GM21367 (cell line): ENCODE measurements around the gene RUSC2.
"Not testable (repeated sequence)": the region's sequence is repeated elsewhere in the genome, so short reads cannot be mapped to it uniquely, and the experiment has no call there.

Experiments used
- ATAC-seq: cut with Tn5 transposase; IDR thresholded peaks from one replicate; pipeline ENCODE4 v1.9.1; 2021; ENCODE audit not compliant: unreplicated experiment

The RUSC2 gene

DNA sequence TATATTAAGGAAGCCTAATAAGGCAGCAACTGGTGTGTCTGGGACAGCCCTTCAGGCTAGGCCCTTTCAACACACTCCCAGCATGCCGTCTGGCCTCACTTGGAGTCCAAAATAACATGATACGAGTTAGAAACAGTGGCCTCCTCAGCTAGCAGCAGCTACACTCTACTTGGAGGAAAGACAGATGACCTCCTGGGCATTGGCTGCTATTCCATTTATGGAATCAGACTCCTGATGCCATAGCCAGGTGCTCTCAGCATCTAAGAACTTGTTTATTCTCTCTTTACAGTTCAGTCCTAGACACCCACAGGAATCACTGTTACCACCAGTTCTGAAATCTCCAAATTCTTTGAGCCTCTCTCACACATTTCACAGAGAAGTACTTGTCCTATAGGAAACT, 31.8 kb downstream of the RUSC2 start:
- no peak for ATAC-seq

DNA sequence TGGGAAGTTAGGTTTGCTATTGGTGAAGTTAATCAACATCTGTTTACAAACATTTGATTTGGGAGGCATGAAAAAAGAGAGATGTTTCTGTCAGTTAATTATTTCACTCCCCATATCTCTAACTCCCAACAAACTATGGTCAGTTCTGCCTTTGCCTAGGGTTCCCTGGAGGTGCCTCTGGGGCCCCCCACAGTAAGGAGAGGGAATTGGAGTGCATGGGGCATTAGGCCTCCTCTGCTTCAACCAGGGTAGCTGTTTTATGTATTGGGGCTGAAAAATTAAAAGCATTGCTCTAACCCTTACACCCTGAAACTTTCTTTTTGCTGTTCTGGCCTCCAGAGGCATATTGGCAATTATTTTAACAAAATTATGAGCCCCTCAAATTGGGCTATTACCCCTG, 32.3 kb downstream of the RUSC2 start:
- ATAC-seq, result no peak

DNA sequence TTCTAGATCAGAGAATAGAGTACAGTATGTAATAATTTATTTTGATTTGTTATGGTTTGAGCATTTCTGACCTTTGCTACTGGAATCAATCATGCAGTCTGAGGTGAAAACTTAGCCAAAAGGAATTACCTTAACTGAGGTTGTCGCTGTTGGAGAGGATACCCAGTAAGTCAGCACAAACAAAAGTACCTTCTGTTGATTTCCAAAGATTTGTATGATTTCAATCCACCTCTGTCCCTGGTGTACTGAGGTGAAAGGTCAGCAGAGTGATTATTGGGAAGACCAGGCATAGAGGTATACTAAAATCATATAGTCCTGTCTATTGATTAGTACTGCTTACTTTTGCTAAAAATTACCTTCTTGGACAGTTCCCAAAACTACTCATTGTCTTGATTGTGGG, 32.8 kb downstream of the RUSC2 start:
- ATAC-seq, result no peak

DNA sequence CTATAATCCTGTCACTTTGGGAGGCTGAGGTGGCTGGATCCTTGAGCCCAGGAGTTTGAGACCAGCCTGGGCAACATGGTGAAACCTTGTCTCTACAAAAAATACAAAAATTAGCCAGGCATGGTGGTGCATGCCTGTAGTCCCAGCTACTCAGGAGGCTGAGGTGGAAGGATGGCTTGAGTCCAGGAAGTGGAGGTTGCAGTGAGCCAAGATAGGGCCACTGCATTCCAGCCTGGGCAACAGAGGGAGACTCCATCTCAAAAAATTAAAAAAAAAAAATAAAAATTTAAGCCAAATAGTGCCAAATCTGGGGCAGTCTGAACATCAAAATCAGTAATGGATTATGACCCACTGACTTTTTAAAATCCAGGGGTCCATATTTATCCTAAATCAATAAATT, 33.6 kb downstream of the RUSC2 start:
- ATAC-seq, result not testable (repeated sequence)

DNA sequence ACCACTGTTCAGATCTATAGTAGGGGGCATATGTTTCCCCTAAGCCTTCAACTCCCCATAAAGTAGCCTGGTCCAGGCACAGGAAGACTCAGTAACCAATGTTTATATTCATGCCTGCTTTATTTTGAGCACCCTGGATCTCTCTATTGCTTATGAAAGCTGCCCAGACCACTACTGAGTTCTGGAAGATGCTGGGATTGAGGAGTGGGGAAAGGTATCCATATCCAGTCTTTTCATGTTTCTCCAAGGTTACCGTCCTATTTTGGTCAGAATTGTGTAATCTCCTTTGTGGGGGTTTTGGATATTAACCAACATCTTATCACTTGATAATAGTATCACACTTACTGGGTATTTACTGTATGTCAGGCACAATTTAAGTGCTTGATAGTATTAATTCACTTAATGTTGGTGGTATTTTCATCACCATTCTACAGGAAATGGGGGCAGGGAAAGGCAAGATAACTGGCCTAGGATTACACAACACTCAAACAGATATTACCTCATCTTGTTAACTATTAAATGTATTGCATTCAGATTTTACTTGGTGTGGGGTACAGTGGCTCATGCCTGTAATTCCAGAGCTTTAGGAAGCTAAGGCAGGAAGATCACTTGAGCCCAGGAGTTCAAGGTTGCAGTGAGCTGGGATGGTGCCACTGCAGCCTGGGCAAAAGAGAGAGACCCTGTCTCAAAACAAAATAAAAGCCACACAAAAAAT, 36.3 kb downstream of the RUSC2 start:
- ATAC-seq, result no peak

DNA sequence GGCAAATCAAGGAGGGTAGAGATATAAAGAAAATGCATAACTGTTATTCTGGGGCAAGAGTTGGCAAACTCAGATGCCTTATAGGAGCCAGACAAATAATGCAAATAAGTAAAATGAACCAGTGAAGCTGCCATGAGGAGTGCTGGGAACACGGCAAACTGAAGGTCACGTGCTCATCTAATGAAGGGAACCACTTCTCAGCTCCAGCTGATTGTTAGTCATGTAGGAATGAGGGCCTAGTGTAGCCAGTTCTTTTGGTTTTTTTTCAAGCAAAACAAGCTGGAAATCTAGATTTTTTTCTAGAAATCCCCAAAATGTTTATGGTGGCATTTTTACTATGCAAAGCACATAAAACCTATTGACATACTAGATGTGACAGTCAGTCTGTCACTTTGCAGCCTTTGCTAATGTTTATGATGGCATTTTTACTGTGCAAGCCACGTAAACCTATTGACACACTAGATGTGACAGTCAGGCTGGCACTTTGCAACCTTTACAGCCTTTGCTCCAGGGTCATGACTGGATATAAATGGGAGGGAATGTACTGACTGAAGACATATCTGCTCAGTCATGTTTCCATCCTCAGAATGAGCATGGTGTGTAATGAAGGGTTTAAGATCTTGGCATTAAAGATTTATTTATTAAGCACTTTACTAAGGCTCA, 39.4 kb downstream of the RUSC2 start:
- no peak for ATAC-seq

DNA sequence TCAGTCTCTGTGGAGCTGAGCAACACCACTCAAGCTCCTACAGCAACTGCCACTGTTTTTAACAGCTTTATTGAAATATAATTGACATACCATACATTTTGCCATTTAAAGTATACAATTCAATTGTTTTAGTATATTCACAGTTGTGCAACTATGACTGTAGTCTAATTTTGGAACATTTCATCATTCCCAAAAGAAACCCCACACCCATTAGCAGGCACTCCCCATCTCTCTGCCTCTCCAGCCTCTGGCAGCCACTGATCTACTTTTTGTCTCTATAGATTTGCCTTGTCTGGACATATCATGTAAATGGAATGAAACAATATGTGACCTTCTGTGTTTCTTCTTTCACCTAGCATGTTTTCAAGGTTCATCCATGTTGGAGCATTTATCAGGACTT, 43.5 kb downstream of the RUSC2 start:
- no peak for ATAC-seq

DNA sequence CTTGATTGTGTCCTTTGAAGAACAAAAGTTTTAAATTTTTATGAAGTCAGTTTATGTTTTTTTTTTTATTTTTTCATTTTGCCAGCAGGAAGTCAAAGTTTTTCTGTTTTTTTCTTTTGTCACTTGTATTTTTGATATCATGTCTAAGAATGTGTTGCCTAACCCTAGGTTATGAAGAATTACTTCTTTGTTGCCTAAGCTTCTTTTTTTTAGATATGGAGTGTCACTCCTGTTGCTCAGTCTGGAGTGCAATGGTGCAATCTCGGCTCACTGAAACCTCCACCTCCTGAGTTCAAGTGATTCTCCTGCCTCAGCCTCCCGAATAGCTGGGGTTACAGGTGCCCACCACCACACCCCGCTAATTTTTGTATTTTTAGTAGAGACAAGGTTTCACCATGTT, 45.0 kb downstream of the RUSC2 start:
- ATAC-seq, result not testable (repeated sequence)

DNA sequence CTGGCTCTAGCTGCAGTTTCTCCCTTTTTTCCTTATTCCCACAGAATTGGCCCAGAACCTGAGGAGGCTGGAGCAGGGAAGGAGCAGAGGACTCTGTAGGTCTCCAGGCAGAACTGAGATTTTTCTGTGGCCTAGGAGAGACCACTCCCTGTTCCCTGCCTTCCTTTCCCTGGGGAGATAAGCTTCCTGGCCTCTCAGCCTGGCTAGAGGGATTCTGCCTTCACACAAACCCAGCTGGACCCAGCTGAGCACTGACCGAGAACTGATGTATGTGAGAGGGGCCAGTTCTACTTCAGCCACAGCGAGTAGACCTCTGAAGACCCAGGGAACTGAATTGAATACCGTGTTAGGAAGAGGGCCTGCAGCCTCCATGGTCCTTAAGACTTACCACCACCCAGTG, 48.0 kb downstream of the RUSC2 start:
- no peak for ATAC-seq

DNA sequence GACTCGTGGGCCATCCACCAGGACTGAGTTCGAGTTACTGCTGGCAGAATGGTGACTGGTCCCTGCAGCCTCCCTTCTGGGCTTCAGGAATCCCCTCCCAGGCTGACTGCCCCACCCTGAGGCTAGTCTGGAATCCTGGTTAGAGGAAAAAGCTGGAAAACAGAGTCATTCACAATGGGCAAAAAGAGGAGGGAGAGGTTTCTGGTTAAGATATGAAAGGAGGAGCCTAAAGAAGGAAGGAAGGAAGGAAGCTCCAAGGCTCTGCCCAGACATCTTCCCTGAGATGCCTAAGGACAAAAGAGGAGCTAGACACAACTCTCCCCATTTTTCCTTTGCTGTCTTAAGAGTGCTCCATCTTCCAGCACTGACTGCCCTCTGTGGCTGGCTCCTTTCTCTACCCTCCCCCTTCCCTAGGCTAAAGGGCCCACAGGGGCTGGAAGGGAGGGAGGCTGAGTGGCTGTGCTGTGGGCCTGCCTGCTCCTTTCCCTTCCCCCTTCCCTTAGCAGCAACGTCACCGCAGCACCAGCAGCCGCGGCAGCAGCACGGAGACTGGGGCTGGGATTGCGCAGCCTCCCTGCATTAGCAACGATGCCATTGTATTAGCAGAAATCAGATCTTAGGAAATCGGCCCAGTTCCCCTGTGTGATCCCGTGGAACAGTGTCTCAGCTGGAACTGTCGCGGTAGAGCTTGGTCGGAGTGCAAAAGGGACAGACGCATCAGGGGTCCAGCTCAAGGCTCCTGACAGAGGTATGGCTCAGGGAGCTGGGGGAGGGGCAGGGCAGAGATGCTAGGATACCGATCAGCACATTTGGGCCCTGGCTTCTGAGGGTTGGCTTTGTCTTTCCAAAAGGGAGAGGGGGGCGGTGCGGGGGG, 48.7 kb downstream of the RUSC2 start:
- no peak for ATAC-seq
